ENCODE data around the gene ZNF528.

ZNF528 gene

DNA sequence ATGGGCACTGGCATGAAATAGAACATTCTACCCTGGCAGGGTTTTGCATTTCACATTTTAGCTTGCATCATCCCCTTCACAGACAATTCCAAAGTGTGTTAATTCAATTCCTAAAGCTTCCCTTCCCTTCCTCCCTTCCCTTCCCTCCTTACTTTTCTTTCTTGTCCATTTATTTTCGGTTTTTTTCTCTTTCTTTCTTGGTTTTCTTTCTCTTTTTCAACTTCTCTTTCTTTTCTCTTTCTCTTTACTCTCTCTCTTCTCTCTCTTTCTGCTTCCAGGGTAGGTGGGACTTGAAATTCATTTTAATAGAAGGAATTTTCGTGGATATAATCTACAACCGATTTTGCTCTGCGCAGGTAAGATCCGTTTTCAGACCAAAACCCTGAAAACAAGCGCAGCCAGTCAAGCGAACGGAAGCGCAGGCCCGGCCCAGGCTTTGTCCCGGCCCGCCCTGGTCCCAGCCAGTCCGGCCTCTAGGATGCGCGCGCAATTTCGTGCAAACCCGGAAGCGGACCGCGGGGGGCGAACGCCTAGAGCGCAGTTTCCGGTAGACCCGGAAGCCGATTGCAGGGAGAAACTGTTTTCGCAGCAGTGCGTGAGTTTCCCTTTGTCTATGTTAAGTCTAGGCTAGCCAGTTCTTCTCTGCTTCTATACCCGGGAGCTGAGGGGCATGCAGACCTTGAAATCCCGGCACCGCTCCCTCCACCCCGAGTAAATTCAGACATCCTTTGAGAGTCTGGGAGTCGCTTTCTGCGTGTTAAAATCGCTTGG, at the start of gene ZNF528:
ZNF528 (plus strand) TSS at position 540 of the 771 bp plus-strand sequence. CDS start 4,165 bp downstream, outside the sequence.
- peak; percentile 94 for DNase-seq

GRCh38 chr19:52351512-52351911, 46.1 kb upstream of the ZNF528 start:
- DNase-seq: peak; percentile 15

DNA sequence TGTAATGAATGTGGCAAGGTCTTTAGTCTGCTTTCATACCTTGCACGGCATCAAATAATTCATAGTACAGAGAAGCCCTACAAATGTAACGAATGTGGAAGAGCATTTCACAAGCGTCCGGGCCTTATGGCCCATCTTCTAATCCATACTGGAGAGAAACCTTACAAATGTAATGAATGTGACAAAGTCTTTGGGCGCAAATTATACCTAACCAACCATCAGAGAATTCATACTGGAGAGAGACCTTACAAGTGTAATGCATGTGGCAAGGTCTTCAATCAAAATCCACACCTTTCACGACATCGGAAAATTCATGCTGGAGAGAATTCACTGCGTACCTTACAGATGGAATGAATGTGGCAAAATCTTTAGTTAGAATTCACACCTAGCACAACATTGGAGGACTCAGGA, 31.2 kb upstream of the ZNF528 start:
- no peak for DNase-seq

GRCh38 chr19:52369559-52370340, 27.9 kb upstream of the ZNF528 start, which contains the start of gene ZNF880:
TSS of gene ZNF880 (plus strand) at chr19:52369923. CDS start at chr19:52369966, 43 bp downstream.
- peak; percentile 96 for DNase-seq

GRCh38 chr19:52370341-52370710, 27.3 kb upstream of the ZNF528 start:
- DNase-seq: no peak

DNA sequence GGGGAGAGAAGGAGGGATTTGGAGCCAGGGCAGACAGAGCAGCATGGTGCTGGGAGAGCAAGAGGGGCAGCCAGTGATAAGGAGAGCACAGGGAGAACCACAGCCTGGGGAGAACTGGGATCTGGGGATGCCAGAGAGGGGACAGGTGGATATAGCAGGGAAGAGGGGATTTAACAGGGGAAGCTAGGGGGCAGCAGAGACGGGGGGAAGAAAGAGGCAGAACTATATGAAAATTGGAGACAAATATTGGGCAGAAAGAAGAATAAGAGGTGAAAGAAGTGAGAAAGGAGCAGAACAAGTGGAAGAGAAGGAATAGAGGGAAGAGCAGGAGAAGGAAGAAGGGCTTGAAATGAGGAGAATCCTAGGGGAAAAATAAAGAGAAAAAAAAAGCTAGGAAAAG, 6.5 kb upstream of the ZNF528 start:
- DNase-seq: peak; percentile 12

GRCh38 chr19:52398081-52398441, 412 bp downstream of the ZNF528 start:
- peak; percentile 22 for DNase-seq

DNA sequence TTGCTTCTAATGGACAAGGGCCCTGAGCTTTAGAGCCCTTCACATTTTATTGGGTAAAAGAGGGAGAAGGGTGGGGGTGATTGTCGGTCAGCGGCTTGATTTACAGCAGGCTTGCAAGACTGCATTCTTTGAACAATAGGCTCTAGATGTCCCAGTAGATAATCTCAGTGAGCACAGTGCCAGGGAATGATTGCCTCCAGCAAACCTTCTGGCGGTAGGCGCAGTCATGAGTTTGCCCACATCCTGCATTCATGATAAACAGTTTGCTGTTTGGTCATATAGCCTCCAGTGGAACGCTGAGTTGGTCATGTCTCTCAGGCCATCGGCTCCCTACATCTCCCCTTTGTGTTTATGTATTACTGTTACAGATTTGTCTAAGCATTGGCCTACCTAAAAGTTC, 12.6 kb downstream of the ZNF528 start:
- no peak for DNase-seq

DNA sequence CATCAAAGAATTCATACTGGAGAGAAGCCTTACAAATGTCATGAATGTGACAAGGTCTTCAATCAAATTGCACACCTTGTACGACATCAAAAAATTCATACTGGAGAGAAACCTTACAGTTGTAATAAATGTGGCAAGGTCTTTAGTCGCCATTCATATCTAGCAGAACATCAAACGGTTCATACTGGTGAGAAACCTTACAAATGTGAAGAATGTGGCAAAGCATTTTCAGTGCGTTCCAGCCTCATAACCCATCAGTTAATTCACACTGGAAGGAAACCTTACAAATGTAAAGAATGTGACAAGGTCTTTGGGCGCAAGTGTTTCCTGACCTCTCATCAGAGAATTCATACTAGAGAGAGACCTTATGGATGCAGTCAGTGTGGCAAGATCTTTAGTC, 18.1 kb downstream of the ZNF528 start:
- no peak for DNase-seq

DNA sequence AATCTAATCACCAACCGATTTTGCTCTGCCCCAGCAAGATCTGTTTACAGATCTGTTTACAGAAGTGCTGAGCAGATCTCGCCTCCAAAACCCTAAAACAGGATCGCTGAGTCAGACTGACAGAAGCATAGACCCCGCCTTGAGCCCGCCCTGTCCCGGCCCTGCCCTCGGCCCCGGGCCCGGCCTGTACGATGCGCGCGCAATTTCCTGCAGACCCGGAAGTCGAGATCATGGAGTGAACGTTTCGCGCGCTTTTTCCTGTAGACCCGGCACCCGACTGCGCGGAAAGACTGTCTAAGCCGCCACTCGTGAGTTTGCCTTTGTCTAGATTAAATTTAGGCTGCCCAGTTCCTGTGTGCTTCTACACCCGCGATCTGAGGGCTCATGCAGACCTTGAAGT, 31.3 kb downstream of the ZNF528 start, which contains the start of gene ZNF534:
ZNF534 (plus strand) TSS at position 212 of the 400 bp plus-strand sequence. CDS start 2,327 bp downstream, outside the sequence.
- DNase-seq: no peak

- no peak for DNase-seq
These were observed 44.5 kb downstream of the ZNF528 start for GRCh38 chr19:52442179-52442578.

DNA sequence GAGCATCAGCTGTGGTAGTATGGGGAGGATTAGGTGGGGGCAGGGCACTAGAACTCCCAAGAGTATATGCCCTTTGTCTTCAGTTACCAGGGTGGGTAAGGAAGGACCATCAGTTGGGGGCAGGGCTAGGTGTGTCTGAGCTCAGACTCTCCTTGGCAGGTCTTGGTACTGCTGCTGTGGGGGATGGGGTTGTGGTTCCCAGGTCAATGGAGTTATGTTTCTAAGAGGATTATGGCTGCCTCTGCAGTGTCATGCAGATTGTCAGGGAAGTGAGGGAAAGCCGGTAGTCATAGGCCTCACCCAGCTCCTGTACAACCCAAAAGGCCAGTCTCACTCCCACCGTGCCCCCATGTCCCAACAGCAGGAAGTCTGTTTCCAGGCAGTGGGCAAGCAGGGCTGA, 46.9 kb downstream of the ZNF528 start:
- peak; percentile 37 for DNase-seq

GRCh38 chr19:52451241-52451640, 53.6 kb downstream of the ZNF528 start:
- DNase-seq: no peak

GRCh38 chr19:52453324-52454094, 55.9 kb downstream of the ZNF528 start, which contains the start of gene ZNF578:
TSS of gene ZNF578 (plus strand) at chr19:52453553. CDS start at chr19:52501846, 48,293 bp downstream.
- DNase-seq: peak; percentile 84

DNA sequence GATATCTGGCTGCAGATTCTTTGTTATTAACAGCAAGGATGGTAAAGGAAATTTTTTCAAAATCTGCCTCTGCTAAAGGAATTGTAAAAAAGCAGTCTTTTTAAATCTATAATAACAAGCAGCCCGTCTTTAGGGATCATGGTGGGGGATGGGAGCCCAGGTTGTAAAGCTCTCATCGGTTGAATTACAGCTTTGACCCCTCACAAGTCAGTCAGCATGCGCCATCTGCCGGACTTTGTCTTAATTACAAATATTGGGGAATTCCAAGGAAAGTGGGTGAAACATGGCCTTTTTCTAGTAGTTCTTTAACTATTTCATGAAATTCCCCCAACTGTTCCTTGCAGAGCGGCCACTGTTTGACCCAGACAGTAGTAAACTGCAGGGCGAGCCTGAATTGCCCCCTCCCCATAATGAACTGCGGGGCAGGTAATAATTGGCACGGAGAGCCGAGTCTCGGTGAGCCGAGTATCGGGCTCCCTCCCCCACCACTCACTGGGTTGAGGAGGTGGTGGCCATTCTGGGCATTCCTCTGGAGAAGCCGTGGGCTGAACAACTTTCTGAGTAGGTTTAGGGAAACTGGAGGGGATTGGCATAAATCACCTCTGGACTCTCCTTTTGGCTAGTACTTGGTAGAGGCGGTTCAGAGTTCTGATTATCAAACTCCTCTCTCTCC, 67.3 kb downstream of the ZNF528 start:
- peak; percentile 78 for DNase-seq
